SH-SY5Y (cell line): ENCODE data around the gene LAMA5.

Experiments used
- GATA2 ChIP-seq: IDR thresholded peaks from 2 replicates; pipeline ENCODE4 v1.6.1; 2011; ENCODE audit warnings: mild to moderate bottlenecking, low read depth, low read length
- GATA3 ChIP-seq: IDR thresholded peaks from 2 replicates; pipeline ENCODE4 v1.6.1; 2011; ENCODE audit warnings: low read depth, mild to moderate bottlenecking, low read length, moderate library complexity

Gene LAMA5

DNA sequence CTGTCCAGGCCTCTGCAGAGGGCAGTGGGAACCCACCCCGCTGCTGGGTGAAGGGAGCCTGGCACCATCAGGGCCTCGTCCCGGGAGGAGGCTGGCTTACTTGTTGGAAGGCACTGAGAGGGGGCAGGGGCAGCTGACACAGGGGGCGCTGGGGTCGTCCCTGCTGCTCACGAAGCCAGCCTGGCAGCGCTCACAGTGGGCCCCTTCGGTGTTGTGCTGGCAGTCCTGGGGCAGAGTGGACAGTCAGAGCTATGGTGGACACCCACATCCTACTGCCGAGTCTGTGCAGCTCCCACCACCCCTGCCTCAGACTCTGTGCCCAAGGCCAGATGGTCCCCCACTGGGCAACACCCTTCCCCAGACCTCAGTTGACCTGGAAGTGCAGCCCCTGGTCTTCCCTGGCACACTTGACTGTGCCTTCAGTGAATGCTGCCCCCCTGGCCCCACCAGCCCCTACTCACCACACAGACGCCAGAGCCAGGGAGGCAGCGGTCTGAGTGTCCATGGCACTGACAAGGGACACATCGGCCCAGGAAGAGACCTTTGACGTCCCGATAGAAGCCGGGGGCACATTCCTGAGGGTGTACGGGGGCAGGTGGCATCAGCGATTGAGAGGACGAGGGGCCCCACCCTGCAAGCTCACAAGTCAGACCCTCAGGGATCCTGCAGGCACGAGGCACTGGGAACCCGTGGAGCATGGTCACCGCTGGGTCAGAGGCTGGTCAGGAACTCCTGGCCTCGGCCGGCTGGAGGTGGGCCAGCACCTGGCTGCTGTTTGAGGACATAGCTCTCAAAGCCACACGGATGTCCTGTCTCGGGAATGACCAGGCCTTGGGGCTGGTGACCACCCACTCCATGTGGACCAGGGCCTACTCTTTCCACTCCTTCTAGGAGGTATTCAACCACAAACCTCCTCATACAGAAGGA, 42.9 kb downstream of the LAMA5 start:
- TF ChIP-seq GATA3 (no peak), GATA2 (no peak)

DNA sequence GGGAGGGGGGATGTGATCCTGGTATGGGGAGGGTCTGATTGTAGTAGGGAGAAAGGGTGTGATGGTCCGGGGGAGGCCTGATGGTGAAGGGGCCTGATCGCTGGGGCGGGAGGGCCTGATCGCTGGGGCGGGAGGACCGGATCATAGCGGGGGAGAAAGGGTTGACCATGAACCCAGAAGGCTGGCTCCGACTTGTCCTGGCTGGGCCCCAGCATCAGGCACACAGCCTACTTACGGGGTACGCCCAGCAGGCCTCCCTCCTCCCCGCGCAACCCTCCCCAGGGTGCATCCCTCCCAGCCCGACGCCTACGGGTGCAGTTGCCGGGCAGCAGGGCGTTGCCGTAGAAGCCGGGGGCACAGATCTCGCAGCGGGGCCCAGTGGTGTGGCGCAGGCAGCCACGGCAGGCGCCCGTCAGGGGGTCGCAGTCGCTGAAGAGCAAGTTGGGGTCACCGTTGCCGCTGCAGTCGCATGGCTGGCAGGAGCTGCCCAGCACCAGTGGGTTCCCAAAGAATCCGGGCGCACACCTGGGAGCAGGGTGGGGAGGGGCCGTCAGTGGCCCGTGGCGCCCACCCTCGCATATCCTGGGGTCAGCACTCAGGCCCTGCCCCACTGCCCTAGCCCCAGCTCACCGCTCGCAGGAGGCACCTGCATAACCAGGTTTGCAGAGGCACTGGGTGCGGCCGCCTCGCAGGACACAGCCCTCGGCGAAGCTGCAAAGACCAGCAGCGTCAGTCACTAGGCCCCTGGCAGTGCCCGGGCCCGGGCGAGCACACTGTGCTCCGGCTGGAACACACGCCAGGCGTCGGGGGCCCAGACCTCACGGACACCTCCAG, 43.7 kb downstream of the LAMA5 start:
- TF ChIP-seq GATA3 (no peak), GATA2 (no peak)

DNA sequence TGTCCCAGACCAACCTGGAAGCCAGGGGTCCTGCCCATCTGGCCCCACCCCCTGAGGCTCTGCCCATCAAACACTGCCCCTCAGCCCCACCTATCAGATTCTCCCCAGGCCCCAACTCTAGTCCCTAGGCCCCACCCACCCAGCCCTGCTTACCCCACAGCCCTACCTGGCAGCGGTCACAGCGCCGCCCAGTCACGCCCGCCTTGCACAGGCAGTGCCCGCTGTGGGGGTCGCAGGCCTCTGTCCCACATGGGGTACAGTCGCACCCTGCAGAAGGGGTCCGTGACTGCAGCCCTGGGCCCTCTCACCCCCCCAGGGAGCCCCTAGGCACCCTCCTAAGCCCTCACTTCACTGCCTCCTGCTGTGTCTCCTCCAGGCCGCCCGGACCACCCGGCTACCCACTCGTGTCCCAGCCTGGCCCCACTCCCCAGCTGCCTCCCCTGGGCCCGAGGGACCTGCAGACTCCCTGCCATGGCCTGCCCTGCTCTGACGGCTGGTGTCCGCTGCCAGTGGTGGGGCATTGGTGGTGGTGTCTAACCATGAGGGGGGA, 44.5 kb downstream of the LAMA5 start:
- TF ChIP-seq GATA3, result no peak

DNA sequence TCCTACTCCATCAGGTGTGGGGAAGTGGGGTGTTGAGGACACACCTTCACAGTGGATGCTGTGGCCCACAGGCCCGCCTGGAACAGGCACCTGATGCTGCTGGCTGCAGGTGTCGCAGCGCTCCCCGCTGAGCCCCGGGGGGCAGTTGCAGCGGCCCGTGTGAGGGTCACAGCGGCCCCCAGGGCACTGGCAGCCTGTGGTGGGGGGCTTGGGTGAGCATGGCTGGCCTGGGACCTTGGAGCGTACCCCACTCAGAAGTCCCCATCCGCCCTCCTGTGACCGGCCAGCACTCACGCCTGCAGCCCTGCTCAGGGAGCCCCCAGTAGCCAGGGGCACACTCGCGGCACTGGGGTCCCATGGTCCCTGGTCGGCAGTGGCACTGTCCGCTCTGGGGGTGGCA, 45.1 kb downstream of the LAMA5 start:
- TF ChIP-seq GATA3 (no peak), GATA2 (no peak)

DNA sequence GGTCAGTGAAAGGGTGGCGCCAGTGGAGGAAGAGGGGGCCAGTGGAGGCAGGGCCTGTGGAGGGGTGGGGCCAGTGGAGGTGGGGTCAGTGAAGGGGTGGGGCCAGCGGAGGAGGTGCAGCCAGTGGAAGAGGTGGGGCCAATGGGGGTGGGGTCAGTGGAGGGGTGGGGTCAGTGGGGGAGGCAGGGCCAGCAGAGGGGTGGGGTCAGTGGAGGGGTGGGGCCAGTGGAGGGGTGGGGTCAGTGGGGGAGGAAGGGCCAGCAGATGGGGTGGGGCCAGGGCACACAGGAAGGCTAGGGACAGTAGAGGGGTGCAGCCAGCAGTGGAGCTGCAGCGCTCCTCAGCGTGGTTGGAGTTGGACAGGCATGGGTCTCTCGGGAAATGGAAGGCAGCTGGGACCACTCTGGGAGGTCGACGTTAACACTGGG, 45.6 kb downstream of the LAMA5 start:
- TF ChIP-seq GATA3 (no peak), GATA2 (no peak)

DNA sequence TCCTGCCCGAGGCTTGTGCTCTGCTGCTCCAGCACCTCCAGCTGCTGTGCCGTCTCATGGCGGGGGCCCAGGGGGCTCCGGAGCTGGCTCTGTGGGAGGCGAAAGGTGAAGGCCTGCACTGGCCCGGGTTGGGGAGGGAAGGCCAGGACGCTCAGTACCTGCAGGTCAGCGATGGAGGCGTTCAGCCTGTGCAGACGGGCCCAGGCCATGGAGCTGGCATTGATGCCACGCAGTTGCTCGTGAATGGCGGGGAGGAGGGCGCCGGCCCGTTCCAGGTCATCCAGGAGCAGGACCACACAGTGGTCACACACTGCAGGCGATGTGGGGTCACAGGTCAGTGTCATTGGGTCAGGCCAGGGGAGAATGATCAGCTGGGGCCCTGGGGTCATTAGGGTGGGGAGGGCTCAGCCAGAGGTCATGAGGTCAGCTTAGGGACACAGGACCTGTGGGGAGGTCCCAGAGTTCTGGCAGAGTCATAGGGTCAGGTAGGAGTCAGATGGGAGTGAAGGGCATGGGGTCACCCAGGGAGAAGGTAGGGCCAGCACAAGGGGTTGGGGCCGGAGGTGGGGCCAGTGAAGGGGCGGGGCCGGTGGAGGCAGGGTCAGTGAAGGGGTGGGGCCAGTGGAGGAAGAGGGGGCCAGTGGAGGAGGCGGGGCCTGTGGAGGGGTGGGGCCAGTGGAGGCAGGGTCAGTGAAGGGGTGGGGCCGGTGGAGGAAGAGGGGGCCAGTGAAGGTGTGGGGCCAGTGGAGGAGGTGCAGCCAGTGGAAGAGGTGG, 46.3 kb downstream of the LAMA5 start:
- no peak for TF ChIP-seq GATA3
- TF ChIP-seq GATA2, result no peak

DNA sequence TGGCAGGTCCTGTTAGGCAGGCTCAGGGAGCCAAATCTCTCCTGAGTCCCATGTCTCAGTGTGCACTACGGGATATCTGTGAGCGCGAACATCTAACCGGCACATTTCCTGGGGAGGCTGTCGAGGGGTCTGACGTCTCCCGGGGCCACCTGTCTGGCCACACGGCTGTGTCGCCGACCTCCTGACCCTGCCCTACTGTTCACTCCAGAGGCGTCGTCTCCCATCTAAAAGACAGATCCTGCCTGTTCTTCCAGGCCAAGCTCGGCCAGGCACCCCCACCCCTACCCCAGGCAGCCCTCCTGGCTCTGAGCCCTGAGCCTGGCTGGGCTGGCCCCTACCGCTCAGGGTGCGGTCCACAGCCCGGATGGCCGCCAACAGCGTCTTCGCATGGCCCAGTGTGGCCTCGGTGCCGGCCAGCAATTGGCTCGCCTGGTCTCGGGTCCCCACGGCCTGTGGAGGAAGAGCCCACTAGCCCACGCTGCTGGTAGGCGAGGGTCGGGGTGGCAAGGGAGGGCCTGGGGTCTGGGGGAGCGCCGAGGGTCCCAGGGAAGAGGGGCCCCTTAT, 47.7 kb downstream of the LAMA5 start:
- no peak for TF ChIP-seq GATA3
- no peak for TF ChIP-seq GATA2

DNA sequence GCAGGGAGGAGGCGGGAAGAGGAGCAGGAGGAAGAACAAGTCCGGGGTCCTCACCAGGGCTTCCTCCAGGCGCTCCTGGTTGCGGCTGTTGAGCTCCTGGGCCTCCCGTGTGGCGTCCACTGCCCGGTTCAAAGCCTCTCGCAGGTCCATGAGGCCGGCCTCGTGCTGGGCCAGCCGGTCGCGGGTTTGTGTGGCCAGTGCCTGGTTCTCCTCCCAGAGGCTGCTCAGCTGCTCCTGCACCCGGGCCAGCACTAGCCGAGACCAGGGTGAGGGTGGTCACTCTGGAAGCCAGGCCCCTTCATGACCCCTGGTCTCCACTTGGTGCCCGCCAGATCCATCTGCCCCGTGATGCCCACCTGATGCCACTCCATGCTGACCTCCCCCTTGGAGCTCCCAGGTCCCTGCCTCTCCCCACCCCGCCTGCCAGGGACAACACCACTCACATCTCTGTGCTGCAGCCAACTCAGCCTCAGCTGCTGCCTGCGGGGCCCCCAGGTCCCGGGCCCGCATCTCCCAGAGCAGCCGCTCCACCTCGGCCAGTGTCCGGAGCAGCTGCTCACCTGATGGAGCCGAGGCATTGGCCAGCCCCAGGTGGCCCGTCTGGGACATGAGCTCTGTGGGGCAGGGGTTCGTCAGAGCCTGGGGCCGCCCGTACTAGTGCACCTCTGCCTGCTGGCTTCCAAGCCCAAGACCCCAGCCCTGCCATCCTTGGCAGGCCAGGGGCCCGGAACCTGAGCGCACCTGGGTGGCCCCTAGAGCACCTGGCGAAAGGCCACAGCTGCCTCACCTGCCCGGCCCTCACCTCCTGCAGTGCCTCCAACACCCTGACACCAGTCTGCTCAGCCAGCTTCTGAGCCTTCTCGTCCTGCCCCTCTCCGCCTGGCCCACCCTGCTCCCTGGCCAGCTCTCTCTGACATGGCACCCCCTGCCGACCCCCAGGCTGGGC, 48.4 kb downstream of the LAMA5 start:
- TF ChIP-seq GATA2 (no peak), GATA3 (no peak)

DNA sequence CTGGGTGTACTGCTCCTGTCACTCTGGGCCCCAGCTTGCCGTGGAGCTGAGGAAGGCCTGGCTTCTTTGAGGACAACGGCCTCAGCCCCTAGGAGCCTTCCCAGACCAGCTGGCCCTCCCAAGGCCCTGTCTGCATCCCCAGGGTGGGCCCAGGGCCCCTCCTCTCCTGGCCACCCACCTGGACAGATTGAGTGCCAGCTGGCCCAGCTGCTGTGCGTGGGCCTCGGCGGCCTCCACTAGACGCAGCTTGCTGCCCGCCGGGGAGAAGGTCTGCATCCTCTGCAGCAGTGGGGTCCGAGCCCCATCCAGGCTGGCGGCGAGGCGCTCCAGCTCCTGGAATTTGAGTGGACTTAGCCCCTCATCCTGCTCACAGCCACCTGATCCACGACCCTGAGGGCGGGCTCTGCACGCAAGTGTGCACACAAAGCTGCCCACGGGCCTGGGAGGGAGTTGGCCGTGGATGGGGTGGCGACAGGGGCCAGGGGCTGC, 49.9 kb downstream of the LAMA5 start:
- no peak for TF ChIP-seq GATA3
- TF ChIP-seq GATA2, result no peak

DNA sequence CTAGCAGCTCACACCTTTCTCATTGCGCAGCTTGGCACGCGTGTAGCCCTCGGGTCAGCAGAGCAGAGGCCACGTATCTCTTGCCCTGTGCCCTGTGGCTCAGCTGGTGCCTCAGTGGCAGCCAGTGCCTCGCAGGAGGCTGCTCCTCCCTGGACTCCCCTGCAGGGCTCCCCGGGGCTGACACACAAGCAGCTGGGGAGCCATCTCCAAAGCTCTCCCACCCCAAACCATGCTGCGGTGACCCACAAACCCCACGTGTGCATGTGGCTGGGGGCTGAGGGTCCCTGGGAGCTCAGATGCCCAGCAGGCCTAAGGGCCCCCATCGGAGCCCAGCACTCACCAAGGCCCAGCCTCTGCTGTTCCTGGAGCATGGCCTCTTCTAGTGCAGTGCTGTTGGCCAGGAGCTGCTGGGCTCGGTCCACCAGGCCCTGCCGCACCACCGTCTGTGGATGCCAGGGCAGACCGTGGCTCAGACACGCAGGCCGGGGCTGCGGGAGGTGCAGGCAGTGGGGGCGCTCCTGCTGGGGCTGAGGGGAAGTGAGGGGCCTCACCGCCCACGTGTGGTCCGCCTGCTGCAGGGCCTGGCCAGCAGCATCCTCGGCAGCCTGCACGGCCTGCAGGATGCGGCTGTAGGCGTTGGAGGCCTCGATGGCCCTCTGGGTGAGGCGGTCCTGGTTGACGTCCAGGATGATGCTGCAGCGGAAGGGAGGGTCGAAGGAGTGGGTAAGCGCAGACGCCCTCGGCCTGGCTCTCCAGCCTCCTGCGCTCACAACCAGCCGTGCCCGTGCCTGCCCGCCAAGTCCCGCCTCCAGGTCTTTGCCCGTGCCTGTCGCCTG, 50.6 kb downstream of the LAMA5 start:
- TF ChIP-seq GATA3 (no peak), GATA2 (no peak)

DNA sequence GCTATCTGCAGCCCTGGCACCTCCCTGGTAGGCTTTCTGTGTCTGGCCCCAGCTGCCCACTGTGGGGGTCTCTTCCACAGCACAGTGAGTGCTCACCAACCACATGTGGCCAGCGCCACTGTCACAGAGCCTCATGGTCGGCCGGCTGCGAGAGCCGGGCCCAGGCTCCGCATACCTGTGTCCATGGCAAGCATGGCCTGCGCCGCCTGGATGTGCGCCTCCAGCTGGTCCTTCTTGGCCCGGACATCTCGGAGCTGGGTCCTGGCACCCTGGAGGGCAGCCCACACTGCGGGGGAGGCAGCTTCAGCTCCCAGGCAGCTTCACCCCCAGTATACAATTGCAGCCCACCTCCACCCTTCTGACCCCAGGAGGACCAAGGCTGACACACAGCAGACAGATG, 51.3 kb downstream of the LAMA5 start:
- no peak for TF ChIP-seq GATA3

DNA sequence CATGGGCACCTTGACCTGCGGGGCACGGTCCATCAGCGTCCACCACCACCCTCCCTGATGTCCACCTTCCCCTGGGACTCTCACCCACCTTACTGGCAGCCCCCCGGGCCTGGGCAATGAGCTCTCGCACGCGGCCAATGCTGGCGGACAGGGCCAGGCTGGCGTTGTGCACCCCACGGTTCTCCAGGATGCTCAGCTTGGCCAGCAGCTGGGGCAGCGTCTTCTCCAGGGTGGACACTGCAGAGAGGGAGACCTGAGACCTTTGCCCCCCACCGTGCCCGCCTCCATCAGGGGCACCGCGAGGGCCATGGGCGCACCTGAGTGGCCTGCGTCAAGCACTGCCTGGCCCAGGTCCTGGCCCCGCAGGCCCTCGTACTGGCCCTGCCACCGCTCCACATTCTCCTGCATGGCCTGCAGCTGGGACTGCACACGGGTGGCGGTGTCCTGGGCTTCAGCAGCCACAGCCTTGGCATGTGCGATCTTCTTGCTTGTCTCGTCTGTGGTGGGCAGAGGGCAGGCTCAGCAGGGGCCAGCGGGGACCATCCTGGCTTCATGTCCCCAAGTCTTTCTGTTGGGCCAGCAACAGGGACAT, 52.3 kb downstream of the LAMA5 start:
- TF ChIP-seq GATA3, result no peak
- no peak for TF ChIP-seq GATA2
